ENCODE data around the gene EXD2. TPM values are rescaled to one million over a fixed set of nuclear protein-coding genes. Genes with fewer than 3 reads are reported as not detected.
"Not testable (repeated sequence)": the region's sequence is repeated elsewhere in the genome, so short reads cannot be mapped to it uniquely, and the experiment has no call there.

EXD2 gene
- total RNA-seq, 1 experiment from 2014 or later, result 26.2 TPM

DNA sequence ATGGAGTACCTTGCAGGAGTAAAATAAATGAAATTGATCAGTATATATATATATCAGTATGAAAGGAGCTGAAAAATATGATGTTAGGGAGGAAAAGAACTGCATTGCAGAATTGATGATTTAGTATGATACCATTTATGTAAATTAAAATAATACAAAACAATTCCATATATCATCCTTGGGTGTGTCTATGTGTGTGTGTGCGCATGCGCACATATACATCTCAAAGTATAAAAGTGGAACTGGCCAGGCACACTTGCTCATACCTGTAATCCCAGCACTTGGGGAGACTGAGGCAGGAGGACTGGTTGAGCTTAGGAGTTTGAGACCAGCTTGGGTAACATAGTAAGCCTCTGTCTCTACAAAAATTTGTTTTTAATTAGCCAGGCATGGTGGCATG is 84.0 kb downstream of the EXD2 start:
- Mint-ChIP-seq H3K27ac (no peak overlapping the region), H3K9me3 (peaks cover 11% of the 10 kb centered on the region), H3K36me3 (no peaks in the 10 kb centered on the region), H3K4me3 (no peak overlapping the region), H3K27me3 (ENCODE audit: low read depth) (no peaks in the 10 kb centered on the region), H3K4me1 (no peaks in the 10 kb centered on the region)
- CTCF ChIA-PET, result interaction anchor here (2.1 kb wide), 1 partner anchor 12 kb away, joined by 6 read pairs; no protein-coding TSS in a partner anchor
- POLR2A ChIA-PET, result no interaction called here
- TF ChIP-seq JAZF1 (CRISPR knock-in tag; IDR thresholded peaks at IDR 0.05), result no peak
- TF ChIP-seq ATF1 (CRISPR knock-in tag; IDR thresholded peaks at IDR 0.05), result no peak
- TF ChIP-seq PRDM15 (CRISPR knock-in tag; IDR thresholded peaks at IDR 0.05), result no peak
- no peak for TF ChIP-seq HMGXB4 (CRISPR knock-in tag; IDR thresholded peaks at IDR 0.05)
- ATAC-seq (no peak), DNase-seq (ENCODE audit: low spot score) (no peak)

GRCh38 chr14:69277356-69277755 is 86.1 kb downstream of the EXD2 start:
- H3K4me3 Mint-ChIP-seq; DNase-seq (ENCODE audit: low spot score); H3K27ac Mint-ChIP-seq; H3K27me3 Mint-ChIP-seq (ENCODE audit: low read depth); POLR2A ChIA-PET; ATAC-seq; CTCF ChIA-PET; H3K4me1 Mint-ChIP-seq; H3K36me3 Mint-ChIP-seq: not testable (repeated sequence)
- H3K9me3 Mint-ChIP-seq, result peaks cover 11% of the 10 kb centered on the region

GRCh38 chr14:69280746-69281291 is 89.5 kb downstream of the EXD2 start:
- H3K9me3 Mint-ChIP-seq, result peaks cover 11% of the 10 kb centered on the region
- POLR2A ChIA-PET, result no interaction called here
- H3K27ac Mint-ChIP-seq, result no peak overlapping the region
- no peaks in the 10 kb centered on the region for H3K27me3 Mint-ChIP-seq (ENCODE audit: low read depth)
- CTCF ChIA-PET, result interaction anchor here (0.9 to 2.0 kb wide), 3 partner anchors 19 to 66 kb away, joined by 3 to 8 read pairs (median 3); no protein-coding TSS in a partner anchor
- H3K4me3 Mint-ChIP-seq, result no peak overlapping the region
- no peaks in the 10 kb centered on the region for H3K36me3 Mint-ChIP-seq
- DNase-seq (ENCODE audit: low spot score), result no peak
- ATAC-seq, result no peak
- H3K4me1 Mint-ChIP-seq, result no peaks in the 10 kb centered on the region
- TF ChIP-seq, protein P1, sequence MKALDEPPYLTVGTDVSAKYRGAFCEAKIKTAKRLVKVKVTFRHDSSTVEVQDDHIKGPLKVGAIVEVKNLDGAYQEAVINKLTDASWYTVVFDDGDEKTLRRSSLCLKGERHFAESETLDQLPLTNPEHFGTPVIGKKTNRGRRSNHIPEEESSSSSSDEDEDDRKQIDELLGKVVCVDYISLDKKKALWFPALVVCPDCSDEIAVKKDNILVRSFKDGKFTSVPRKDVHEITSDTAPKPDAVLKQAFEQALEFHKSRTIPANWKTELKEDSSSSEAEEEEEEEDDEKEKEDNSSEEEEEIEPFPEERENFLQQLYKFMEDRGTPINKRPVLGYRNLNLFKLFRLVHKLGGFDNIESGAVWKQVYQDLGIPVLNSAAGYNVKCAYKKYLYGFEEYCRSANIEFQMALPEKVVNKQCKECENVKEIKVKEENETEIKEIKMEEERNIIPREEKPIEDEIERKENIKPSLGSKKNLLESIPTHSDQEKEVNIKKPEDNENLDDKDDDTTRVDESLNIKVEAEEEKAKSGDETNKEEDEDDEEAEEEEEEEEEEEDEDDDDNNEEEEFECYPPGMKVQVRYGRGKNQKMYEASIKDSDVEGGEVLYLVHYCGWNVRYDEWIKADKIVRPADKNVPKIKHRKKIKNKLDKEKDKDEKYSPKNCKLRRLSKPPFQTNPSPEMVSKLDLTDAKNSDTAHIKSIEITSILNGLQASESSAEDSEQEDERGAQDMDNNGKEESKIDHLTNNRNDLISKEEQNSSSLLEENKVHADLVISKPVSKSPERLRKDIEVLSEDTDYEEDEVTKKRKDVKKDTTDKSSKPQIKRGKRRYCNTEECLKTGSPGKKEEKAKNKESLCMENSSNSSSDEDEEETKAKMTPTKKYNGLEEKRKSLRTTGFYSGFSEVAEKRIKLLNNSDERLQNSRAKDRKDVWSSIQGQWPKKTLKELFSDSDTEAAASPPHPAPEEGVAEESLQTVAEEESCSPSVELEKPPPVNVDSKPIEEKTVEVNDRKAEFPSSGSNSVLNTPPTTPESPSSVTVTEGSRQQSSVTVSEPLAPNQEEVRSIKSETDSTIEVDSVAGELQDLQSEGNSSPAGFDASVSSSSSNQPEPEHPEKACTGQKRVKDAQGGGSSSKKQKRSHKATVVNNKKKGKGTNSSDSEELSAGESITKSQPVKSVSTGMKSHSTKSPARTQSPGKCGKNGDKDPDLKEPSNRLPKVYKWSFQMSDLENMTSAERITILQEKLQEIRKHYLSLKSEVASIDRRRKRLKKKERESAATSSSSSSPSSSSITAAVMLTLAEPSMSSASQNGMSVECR (CRISPR knock-in tag; IDR thresholded peaks at IDR 0.05; ENCODE audit: borderline replicate concordance), result no peak
- no peak for TF ChIP-seq EMX1 (CRISPR knock-in tag; IDR thresholded peaks at IDR 0.05)
- no peak for TF ChIP-seq ZNF532 (CRISPR knock-in tag; IDR thresholded peaks at IDR 0.05; ENCODE audit: borderline replicate concordance)
- TF ChIP-seq, protein P2, sequence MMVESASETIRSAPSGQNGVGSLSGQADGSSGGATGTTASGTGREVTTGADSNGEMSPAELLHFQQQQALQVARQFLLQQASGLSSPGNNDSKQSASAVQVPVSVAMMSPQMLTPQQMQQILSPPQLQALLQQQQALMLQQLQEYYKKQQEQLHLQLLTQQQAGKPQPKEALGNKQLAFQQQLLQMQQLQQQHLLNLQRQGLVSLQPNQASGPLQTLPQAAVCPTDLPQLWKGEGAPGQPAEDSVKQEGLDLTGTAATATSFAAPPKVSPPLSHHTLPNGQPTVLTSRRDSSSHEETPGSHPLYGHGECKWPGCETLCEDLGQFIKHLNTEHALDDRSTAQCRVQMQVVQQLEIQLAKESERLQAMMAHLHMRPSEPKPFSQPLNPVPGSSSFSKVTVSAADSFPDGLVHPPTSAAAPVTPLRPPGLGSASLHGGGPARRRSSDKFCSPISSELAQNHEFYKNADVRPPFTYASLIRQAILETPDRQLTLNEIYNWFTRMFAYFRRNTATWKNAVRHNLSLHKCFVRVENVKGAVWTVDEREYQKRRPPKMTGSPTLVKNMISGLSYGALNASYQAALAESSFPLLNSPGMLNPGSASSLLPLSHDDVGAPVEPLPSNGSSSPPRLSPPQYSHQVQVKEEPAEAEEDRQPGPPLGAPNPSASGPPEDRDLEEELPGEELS (CRISPR knock-in tag; IDR thresholded peaks at IDR 0.05), result no peak
- TF ChIP-seq ETV6 (CRISPR knock-in tag; IDR thresholded peaks at IDR 0.05), result no peak
- no peak for TF ChIP-seq NFE2L1 (CRISPR knock-in tag; IDR thresholded peaks at IDR 0.05)
- no peak for TF ChIP-seq ATF1 (CRISPR knock-in tag; IDR thresholded peaks at IDR 0.05)
- TF ChIP-seq ZNF138 (CRISPR knock-in tag; conservative IDR thresholded peaks at IDR 0.05), result no peak
- TF ChIP-seq GABPB1 (CRISPR knock-in tag; IDR thresholded peaks at IDR 0.05), result no peak
- no peak for TF ChIP-seq ZNF263 (CRISPR knock-in tag; IDR thresholded peaks at IDR 0.05; ENCODE audit: low read depth)
- TF ChIP-seq, protein P3, sequence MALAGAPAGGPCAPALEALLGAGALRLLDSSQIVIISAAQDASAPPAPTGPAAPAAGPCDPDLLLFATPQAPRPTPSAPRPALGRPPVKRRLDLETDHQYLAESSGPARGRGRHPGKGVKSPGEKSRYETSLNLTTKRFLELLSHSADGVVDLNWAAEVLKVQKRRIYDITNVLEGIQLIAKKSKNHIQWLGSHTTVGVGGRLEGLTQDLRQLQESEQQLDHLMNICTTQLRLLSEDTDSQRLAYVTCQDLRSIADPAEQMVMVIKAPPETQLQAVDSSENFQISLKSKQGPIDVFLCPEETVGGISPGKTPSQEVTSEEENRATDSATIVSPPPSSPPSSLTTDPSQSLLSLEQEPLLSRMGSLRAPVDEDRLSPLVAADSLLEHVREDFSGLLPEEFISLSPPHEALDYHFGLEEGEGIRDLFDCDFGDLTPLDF (CRISPR knock-in tag; IDR thresholded peaks at IDR 0.05), result no peak
